Suprapubic skin (tissue), 4 donors: Measurements from ENCODE around the gene SLC16A1. TPM values are rescaled to one million over a fixed set of nuclear protein-coding genes. Genes with fewer than 3 reads are reported as not detected.

Experiments
- DNase-seq, 2 donors: peaks; one replicate each; pipeline ENCODE4 v3.0.0-alpha.2; 2019; ENCODE audit warnings: low spot score in 2 of 2
- H3K27ac ChIP-seq: fragments of 200-600 bp; sonication (generic); one replicate; pipeline ENCODE4 v1.5.1; 2019
- H3K27me3 ChIP-seq: fragments of 200-600 bp; sonication (generic); one replicate; pipeline ENCODE4 v1.5.1; 2019
- H3K36me3 ChIP-seq: fragments of 200-600 bp; sonication (generic); one replicate; pipeline ENCODE4 v1.5.1; 2019
- H3K4me1 ChIP-seq: fragments of 200-600 bp; sonication (generic); one replicate; pipeline ENCODE4 v1.5.1; 2019
- H3K4me3 ChIP-seq: fragments of 200-600 bp; sonication (generic); one replicate; pipeline ENCODE4 v1.5.1; 2019; ENCODE audit warnings: mild to moderate bottlenecking
- H3K9me3 ChIP-seq: fragments of 200-600 bp; sonication (generic); one replicate; pipeline ENCODE4 v1.5.1; 2019
- EP300 ChIP-seq: sonication (generic); formaldehyde crosslinking; IDR thresholded peaks from one replicate; pipeline ENCODE4 v1.6.1; 2017; ENCODE audit warnings: antibody characterized with exemption
- POLR2A ChIP-seq, 2 donors: fragments of 450-650 bp; IDR thresholded peaks; one replicate each; pipeline ENCODE4 v1.6.1; 2017; ENCODE audit warnings: antibody characterized with exemption in 2 of 2, mild to moderate bottlenecking in 2 of 2, moderate library complexity in 2 of 2
- POLR2AphosphoS5 ChIP-seq, 3 donors: sonication (generic); formaldehyde crosslinking; IDR thresholded peaks; one replicate each; pipeline ENCODE4 v1.6.1; 2017; ENCODE audit warnings: antibody characterized with exemption in 3 of 3
- WGBS: methylation state at CpG from one replicate; pipeline ENCODE4 v1.1.5; 2018; 5-methylcytosine and 5-hydroxymethylcytosine counted together
- total RNA-seq, 4 donors: library from RNA; depleted of rRNA; stranded (reverse); fragments of >200 nt; gene quantifications; one replicate each; pipeline ENCODE4 v1.1.0, GENCODE V29; 2016
- TF ChIP-seq, protein P1 (sequence below), 2 donors: fragments of 200-600 bp in 1 of 2; fragments of 450-650 bp in 1 of 2; sonication (generic) in 1 of 2; IDR thresholded peaks; one replicate each; pipeline ENCODE4 v1.5.1; 2016 to 2019; ENCODE audit warnings: antibody characterized with exemption in 2 of 2, mild to moderate bottlenecking in 1 of 2, moderate library complexity in 1 of 2

Gene SLC16A1, protein sequence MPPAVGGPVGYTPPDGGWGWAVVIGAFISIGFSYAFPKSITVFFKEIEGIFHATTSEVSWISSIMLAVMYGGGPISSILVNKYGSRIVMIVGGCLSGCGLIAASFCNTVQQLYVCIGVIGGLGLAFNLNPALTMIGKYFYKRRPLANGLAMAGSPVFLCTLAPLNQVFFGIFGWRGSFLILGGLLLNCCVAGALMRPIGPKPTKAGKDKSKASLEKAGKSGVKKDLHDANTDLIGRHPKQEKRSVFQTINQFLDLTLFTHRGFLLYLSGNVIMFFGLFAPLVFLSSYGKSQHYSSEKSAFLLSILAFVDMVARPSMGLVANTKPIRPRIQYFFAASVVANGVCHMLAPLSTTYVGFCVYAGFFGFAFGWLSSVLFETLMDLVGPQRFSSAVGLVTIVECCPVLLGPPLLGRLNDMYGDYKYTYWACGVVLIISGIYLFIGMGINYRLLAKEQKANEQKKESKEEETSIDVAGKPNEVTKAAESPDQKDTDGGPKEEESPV
- total RNA-seq = 10 to 100 TPM; 17.0 to 37.2 (median 21.9) TPM

DNA sequence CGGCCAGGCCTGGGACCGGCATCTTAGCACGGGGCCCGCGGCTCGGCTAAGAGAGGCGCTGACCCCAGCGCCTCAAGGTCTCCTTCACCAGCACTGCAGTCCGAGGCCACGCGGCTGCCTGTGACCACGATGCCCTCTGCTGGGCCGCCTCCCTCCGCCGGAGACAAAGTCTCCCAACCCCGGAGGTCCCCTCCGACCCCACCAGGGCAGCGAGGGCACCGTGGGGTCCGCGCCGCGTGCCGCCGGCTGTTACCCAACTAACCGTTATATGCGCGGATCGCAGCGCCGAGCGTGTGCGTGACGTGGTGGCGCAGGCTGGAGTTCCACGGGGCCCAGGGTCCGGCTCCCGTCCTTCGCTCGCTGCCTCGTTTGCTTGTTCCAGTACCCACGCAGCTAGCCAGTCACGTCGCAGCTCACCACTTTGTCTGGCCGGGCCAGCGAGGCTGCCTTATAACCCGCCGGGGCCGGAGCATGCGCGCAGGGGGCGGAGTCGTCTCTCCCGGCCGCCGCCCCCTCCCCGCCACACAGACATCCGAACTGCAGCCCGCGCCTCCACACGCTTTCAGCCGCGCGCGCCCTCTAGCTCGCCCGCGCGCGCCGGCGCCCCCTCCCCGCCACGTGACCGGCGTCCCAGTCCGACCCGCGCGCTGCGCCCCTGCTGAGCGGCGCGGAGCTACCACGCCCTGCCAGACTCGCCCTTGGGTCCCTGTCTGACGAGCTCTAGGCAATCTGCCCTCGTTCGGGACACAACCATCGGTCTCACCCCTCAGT is at the start of gene SLC16A1:
Gene SLC16A1, minus strand, starts transcription at position 424 of the 771 bp plus-strand sequence. CDS start 26,888 bp downstream, outside the sequence.
- H3K9me3 ChIP-seq = no peaks in the 10 kb centered on the region
- no CpG with 5 or more reads among the region's 90 CpGs for WGBS
- peak within 1 kb of the TSS; percentile 82 for H3K4me3 ChIP-seq
- H3K4me1 ChIP-seq = peaks cover 48% of the 10 kb centered on the region
- peak; percentile 90 to 91 for DNase-seq
- H3K27me3 ChIP-seq = no peaks in the 10 kb centered on the region
- peak within 1 kb of the TSS; percentile 85 for H3K27ac ChIP-seq
- TF ChIP-seq EP300 (no peak), POLR2A (IDR thresholded peaks at IDR 0.05) (peak in 1 of 2 donors; percentile 87), POLR2AphosphoS5 (IDR thresholded peaks at IDR 0.05) (peak in 1 of 3 donors; percentile 23)
- TF ChIP-seq, protein P1, sequence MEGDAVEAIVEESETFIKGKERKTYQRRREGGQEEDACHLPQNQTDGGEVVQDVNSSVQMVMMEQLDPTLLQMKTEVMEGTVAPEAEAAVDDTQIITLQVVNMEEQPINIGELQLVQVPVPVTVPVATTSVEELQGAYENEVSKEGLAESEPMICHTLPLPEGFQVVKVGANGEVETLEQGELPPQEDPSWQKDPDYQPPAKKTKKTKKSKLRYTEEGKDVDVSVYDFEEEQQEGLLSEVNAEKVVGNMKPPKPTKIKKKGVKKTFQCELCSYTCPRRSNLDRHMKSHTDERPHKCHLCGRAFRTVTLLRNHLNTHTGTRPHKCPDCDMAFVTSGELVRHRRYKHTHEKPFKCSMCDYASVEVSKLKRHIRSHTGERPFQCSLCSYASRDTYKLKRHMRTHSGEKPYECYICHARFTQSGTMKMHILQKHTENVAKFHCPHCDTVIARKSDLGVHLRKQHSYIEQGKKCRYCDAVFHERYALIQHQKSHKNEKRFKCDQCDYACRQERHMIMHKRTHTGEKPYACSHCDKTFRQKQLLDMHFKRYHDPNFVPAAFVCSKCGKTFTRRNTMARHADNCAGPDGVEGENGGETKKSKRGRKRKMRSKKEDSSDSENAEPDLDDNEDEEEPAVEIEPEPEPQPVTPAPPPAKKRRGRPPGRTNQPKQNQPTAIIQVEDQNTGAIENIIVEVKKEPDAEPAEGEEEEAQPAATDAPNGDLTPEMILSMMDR (IDR thresholded peaks at IDR 0.05) = peak in 1 of 2 donors; percentile 23
- no peaks in the 10 kb centered on the region for H3K36me3 ChIP-seq

DNA sequence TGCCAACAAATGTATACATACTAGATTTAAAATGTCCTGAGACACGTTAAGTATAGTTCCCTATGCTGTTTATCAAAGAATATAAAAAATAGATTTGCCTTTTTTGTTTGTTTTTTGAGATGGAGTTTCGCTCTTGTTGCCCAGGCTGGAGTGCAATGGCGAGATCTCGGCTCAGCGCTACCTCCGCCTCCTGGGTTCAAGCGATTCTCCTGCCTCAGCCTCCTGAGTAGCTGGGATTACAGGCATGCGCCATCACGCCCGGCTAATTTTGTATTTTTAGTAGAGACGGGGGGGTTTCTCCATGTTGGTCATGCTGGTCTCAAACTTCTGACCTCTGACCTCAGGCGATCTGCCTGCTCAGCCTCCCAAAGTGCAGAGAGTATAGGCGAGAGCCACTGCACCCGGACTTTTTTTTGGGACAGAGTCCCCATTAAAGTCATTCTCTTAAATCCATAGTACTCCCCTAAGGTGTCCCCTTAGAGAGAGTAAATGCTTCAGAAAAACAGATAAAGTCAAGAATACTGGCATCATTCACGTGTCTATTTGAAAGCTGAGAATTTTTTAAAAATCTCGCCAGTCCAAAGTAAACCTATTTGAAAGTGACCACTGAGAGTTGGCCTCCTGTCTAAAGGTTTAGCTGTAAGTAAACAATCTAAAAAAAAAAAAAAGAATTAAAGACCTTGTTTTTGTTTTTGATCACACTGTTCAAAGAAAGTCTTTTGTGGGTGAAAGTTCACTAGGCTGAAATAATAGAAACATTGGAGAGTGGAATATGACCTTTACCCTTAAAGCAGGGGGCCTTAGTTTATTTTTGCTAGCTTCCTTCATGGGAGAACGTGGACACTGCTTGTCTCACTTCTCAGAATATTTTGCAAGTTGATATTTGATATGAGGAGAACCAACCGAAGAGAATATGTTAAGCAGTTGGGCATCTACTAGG is 48.0 kb upstream of the SLC16A1 start:
- no peaks in the 10 kb centered on the region for H3K9me3 ChIP-seq
- H3K27ac ChIP-seq = no peak overlapping the region

DNA sequence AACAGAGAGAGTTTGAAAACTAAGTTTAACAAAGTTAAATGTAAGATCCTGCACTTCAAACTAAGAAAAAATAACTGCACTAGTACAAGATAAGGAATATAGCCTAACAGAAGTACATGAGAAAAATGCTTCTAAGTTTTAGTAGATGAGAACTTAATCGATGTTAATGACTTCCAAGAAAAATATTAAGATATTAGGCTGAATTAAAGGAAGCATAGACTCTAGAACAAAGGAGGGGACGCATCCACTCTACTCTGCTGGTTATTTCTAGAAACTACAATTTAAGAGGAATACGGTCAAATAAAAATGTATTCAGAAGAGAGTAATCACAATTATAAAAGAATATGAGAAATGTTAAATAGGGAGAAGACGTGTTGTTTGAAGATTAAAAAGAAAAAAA is 46.3 kb upstream of the SLC16A1 start:
- WGBS = 99% methylated on average over 4 of the region's 4 CpGs
- H3K4me1 ChIP-seq = peaks cover 2% of the 10 kb centered on the region
- DNase-seq = no peak
- H3K27me3 ChIP-seq = no peaks in the 10 kb centered on the region
- H3K27ac ChIP-seq = no peak overlapping the region
- H3K36me3 ChIP-seq = no peaks in the 10 kb centered on the region
- H3K9me3 ChIP-seq = no peaks in the 10 kb centered on the region
- no peak overlapping the region for H3K4me3 ChIP-seq
- TF ChIP-seq, protein P1 (IDR thresholded peaks at IDR 0.05) = no peak
- TF ChIP-seq POLR2A (IDR thresholded peaks at IDR 0.05) (no peak), POLR2AphosphoS5 (IDR thresholded peaks at IDR 0.05) (no peak), EP300 (no peak)

More for the DNA sequence above, 48.0 kb upstream of the SLC16A1 start:
- Histone ChIP-seq H3K4me1 (no peaks in the 10 kb centered on the region), H3K36me3 (no peaks in the 10 kb centered on the region), H3K27me3 (no peaks in the 10 kb centered on the region), H3K4me3 (no peak overlapping the region)
- TF ChIP-seq POLR2AphosphoS5 (IDR thresholded peaks at IDR 0.05) (no peak), EP300 (no peak), POLR2A (IDR thresholded peaks at IDR 0.05) (no peak)
- TF ChIP-seq, protein P1 (IDR thresholded peaks at IDR 0.05) = no peak
- WGBS = 92% methylated on average over 18 of the region's 18 CpGs
- no peak for DNase-seq

DNA sequence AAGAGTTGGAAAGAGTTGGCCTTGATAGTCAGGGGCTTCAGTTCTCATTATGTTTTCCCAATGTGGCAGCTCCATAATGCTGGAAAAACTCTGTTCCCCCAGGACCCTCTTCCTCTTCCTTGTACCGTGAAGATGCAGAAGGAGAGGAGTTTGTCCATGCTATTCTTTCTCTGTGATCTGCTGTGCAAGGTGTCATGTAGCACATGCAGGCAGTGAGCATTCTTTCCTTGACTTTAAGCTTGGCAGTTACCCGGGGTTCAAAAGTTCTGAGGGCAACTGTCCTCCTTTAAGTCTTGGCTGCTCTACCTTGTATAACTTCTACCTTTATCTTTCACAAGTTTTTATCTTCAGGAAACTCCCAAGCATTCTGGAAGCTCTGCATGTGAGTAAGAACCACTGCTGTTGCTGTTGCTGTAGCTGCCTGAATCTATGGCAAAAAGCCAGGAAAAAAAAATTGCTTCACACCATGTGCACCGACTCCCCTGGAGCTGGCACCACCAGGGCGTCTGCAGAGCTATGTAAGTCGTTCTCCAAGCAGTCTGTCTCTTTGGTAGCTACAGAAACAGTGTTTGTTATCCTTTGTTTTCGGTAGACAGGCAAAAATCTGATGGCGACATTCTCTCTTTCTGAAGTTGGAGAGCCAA is 42.7 kb upstream of the SLC16A1 start:
- Histone ChIP-seq H3K4me3 (no peak overlapping the region), H3K27ac (peak overlapping the region; percentile 54), H3K9me3 (no peaks in the 10 kb centered on the region), H3K27me3 (no peaks in the 10 kb centered on the region), H3K36me3 (no peaks in the 10 kb centered on the region), H3K4me1 (peaks cover 2% of the 10 kb centered on the region)
- DNase-seq = no peak
- 24% methylated on average over 7 of the region's 7 CpGs for WGBS
- no peak for TF ChIP-seq POLR2AphosphoS5 (IDR thresholded peaks at IDR 0.05)
- TF ChIP-seq EP300 = no peak
- TF ChIP-seq POLR2A (IDR thresholded peaks at IDR 0.05) = no peak
- TF ChIP-seq, protein P1 (IDR thresholded peaks at IDR 0.05) = no peak
